Activated T-cell treated with anti-CD3 and anti-CD28 coated beads for 48 hours (primary cell): ENCODE results near the gene HGD.
"Not testable (repeated sequence)": the region's sequence is repeated elsewhere in the genome, so short reads cannot be mapped to it uniquely, and the experiment has no call there.

Source experiments
- DNase-seq: peaks from one replicate; pipeline ENCODE4 v3.0.0-alpha.2; 2020; ENCODE audit warnings: low read depth

The HGD gene

GRCh38 chr3:120678984-120679383, 3.1 kb downstream of the HGD start:
- DNase-seq = no peak

GRCh38 chr3:120678331-120678947, 3.6 kb downstream of the HGD start:
- no peak for DNase-seq

DNA sequence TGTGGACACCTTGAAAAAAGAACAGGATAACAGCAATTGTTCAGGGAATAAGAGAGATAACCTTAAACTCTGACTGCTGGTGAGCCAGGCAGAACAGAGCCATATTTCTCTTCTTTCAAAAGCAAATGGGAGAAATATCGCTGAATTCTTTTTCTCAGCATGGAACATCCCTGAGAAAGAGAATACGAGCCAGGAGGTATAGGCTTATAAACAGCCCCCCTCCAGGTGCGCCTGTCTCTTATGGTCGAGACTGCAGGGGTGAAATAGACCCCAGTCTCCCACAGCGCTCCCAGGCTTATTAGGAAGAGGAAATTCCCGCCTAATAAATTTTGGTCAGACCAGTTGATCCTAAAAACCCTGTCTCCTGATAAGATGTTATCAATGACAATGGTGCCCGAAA, 4.8 kb downstream of the HGD start:
- not testable (repeated sequence) for DNase-seq

DNA sequence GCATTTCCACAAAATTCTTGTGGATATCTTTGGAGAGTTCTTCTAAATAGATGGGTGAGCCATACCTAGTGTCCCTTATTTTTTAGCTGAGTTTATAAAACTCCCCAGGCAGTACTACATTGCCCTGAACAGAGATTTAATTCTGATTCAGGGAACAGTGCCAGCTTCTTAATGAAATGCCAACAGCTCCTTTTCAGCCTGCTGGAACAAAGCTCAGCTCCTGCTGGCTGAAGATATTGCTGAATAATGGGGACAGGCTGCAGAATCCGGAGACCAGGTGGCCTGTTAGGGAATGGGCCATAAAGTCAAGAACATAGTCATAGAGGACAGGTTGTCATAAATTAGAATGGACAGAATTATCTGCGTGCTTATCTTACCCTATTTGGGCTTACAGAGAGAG, 8.9 kb downstream of the HGD start:
- no peak for DNase-seq

- DNase-seq = no peak
These were observed 11.5 kb downstream of the HGD start for GRCh38 chr3:120670576-120670975.

GRCh38 chr3:120664926-120665325, 17.1 kb downstream of the HGD start:
- no peak for DNase-seq

GRCh38 chr3:120661945-120662344, 20.1 kb downstream of the HGD start:
- no peak for DNase-seq

GRCh38 chr3:120661106-120661905, 20.7 kb downstream of the HGD start:
- DNase-seq = no peak

DNA sequence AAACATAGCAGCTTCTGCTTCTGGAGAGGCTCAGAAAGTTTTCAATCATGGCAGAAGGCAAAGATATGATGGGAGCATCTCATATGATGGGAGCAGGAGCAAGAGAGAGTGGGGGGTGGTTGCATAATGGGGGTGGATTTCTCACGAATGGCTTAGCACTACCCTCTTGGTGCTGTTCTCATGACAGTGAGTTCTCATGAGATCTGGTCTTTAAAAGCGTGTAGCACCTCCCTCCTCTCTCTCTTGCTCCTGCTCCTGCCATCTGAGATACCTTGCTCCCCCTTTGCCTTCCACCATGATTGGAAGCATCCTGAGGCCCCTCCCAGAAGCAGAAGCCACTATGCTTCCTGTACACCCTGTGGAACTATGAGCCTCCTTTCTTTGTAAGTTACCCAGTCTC, 22.2 kb downstream of the HGD start:
- no peak for DNase-seq

DNA sequence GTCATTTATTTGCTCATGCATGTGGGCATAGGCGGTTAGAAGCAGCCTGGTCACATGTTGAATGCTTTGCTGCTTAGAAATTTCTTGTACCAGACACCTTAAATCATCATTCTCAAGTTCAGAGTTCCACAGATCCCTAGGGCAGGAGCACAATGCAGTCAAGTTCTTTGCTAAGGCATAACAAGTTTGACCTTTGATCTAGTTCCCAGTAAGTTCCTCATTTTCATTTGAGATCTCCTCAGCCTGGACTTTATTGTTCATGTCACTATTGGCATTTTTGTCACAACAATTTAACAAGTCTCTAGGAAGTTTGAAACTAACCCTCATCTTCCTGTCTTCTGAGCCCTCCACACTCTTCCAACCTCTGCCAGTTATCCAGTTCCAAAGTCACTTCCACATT, 22.8 kb downstream of the HGD start:
- DNase-seq = no peak

GRCh38 chr3:120652896-120653545, 29.0 kb downstream of the HGD start:
- no peak for DNase-seq

GRCh38 chr3:120652281-120652680, 29.8 kb downstream of the HGD start:
- DNase-seq = no peak

DNA sequence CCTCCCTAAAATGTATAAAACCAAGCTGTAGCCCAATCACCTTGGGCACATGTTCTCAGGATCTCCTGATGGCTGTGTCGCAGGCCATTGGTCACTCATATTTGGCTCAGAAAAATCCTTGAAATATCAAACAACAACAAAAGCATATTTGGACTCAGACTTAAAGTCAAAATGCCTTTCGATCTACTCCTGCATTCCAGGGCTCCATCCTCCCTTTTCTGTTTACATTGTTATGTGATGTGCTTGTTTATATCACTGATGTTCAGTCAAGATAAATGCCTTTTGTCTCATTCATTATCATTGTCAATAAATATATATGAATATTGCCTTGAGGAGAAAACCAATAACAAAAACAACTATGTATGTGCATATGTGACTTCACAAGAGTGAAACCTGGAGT, 31.7 kb downstream of the HGD start:
- DNase-seq = no peak

- DNase-seq = no peak
These were observed 32.2 kb downstream of the HGD start for GRCh38 chr3:120649830-120650233.

DNA sequence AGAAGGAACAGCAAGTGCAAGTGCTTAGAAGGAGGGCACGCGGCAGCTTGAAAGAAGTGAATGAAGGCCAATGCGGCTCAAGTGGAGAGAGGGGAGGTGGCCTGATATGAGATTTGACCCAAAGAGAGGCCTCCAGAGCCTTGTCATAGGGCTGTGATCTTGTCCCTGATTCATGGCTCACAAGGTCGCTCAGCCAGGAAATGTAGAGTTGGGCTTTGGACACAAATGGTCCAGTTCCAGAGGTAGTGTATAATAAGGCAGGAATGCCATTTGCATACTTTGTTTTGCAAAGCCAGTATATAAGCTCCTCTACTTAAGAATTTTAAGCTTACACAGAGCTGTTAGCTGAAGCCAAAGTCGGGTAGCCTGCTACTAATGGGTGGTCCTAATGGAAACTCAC, 33.7 kb downstream of the HGD start:
- no peak for DNase-seq

GRCh38 chr3:120646771-120647432, 35.1 kb downstream of the HGD start:
- no peak for DNase-seq

GRCh38 chr3:120645083-120645845, 36.8 kb downstream of the HGD start:
- DNase-seq = no peak

- no peak for DNase-seq
These were observed 39.6 kb downstream of the HGD start for GRCh38 chr3:120642368-120642948.

DNA sequence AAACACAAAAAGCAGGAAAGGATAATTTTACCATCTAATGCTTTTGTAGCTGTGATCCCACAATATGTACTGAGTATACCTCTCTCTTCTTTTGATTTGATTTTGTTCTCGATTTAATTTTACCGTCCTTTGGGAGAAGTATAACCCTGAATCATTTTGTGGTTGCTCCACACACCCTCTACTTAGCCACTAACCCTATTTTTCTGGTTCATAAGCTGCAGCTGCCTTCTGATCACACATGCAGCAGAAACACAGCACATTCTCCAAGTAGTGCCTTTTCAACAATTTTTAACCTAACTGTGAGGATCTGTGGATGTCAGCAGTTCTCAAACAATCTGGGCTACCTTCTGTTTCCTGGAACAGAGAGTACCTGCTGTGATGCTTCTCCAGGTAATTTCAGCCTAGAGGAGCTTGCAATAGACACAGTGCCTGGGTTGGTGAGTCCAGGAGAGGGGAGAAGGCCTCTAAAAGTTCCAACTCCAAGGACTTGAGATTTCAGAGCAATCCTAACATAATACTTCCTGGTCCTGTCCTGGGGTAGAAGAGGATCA, 40.3 kb downstream of the HGD start:
- DNase-seq = no peak

DNA sequence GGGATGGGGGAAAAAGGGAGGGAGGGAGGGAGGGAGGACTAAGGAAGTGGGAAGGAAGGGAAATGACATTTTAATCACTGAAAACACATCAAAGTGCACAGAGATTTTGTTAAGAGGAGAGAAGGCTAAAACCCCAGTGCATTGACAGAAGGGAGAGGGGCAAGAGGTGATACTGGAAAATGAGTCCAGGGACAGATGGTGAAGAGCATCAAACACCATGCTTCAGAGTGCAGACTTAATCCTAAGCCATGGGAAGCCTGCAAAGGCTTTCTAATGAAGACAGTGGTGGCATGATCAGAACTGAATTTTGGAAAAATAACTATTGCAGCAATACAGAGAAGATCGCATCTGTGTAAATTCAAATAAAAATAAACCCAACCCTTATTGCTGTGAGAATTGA, 41.8 kb downstream of the HGD start:
- DNase-seq = no peak

- not testable (repeated sequence) for DNase-seq
These were observed 43.2 kb downstream of the HGD start for GRCh38 chr3:120638820-120639219.
